K562 (cell line): ENCODE data around the gene KRT85. TPM values are rescaled to one million over a fixed set of nuclear protein-coding genes. Genes with fewer than 3 reads are reported as not detected.

Experiments used
- ATAC-seq: fragments of 200-7000 bp; cut with Tn5 transposase; 3 replicates; pipeline ENCODE4 v1.9.1; 2020; ENCODE audit warnings: moderate library complexity
- BruUV-seq: library from RNA; stranded (reverse); fragments of 400-500 nt; replicated peaks from 2 replicates; lab custom pipeline; 2021; lab: Mats Ljungman, UMichigan
- CTCF ChIA-PET: fragments of 300-600 bp; formaldehyde crosslinking; extraction: SDS; loops from one replicate; lab custom pipeline; 2021; ENCODE audit warnings: low intra/inter-chr PET ratio; lab: Yijun Ruan, JAX
- POLR2A ChIA-PET: fragments of 300-600, 350-650 bp; sonication (Branson Sonifier 250); formaldehyde crosslinking; extraction: SDS; loops from one replicate; lab custom pipeline; 2021; ENCODE audit warnings: antibody characterized with exemption, inconsistent platforms; lab: Yijun Ruan, JAX
- DNase-seq, 4 experiments: peaks; one replicate each; pipeline versions ENCODE4 v3.0.0 to v3.0.0-alpha.2; 2011 to 2018; ENCODE audit warnings: low spot score in 3 of 4, mixed read lengths in 3 of 4; ENCODE audit errors: extremely low read depth in 1 of 4
- FAIRE-seq: peaks from 2 replicates; lab custom pipeline; 2011; peaks lifted over from hg19 to GRCh38; lab: Jason Lieb, UNC
- H2AFZ ChIP-seq: 2 replicates; pipeline ENCODE4 v1.6.0; 2011; ENCODE audit warnings: low read depth, low read length, control low read depth, inconsistent platforms
- H3K27ac ChIP-seq: fragments of 200-600 bp; 3 replicates; pipeline ENCODE4 v1.8.0; 2011; ENCODE audit warnings: low read depth, mild to moderate bottlenecking, control low read depth, inconsistent platforms, low read length, moderate library complexity, mixed read lengths; ENCODE audit errors: extremely low read depth
- H3K27me3 ChIP-seq, 2 experiments: fragments of 300-600 bp in 1 of 2; 2 replicates in 1 of 2; 3 replicates in 1 of 2; pipeline versions ENCODE4 v1.6.0 to v1.8.0; 2011; ENCODE audit warnings: inconsistent platforms in 2 of 2, low read length in 2 of 2, mild to moderate bottlenecking in 1 of 2, mixed read lengths in 1 of 2, moderate library complexity in 1 of 2; ENCODE audit not compliant: control insufficient read depth in 2 of 2, insufficient read depth in 2 of 2
- H3K36me3 ChIP-seq: fragments of 300-600 bp; 3 replicates; pipeline ENCODE4 v1.8.0; 2011; ENCODE audit warnings: mild to moderate bottlenecking, low read length, inconsistent platforms; ENCODE audit not compliant: control insufficient read depth, insufficient read depth
- H3K4me1 ChIP-seq, 2 experiments: fragments of 200-600 bp in 1 of 2; replicated peaks in 1 of 2; 2 replicates in 1 of 2; 3 replicates in 1 of 2; pipeline versions ENCODE4 v1.5.1 to v1.8.0; 2011; ENCODE audit warnings: inconsistent platforms in 2 of 2, low read length in 2 of 2, mild to moderate bottlenecking in 1 of 2, mixed read lengths in 1 of 2, moderate library complexity in 1 of 2; ENCODE audit not compliant: control insufficient read depth in 2 of 2, insufficient read depth in 2 of 2
- H3K4me2 ChIP-seq: 2 replicates; pipeline ENCODE4 v1.6.1; 2011; ENCODE audit warnings: low read length, control low read depth, inconsistent platforms, mixed read lengths; ENCODE audit not compliant: insufficient read depth
- H3K4me3 ChIP-seq: fragments of 200-600 bp; sonication (generic), shearing (Covaris generic); 2 replicates; pipeline ENCODE4 v1.5.1; 2016; ENCODE audit warnings: control low read depth, inconsistent platforms
- H3K79me2 ChIP-seq: fragments of 200-600 bp; 3 replicates; pipeline ENCODE4 v1.8.0; 2011; ENCODE audit warnings: low read length, inconsistent platforms; ENCODE audit not compliant: control insufficient read depth, insufficient read depth
- H3K9ac ChIP-seq, 2 experiments: 2 replicates each; pipeline versions ENCODE4 v1.6.0 to v1.6.1; 2011; ENCODE audit warnings: low read depth in 2 of 2, low read length in 2 of 2, control low read depth in 1 of 2, inconsistent platforms in 1 of 2, mild to moderate bottlenecking in 1 of 2, mixed read lengths in 1 of 2; ENCODE audit not compliant: insufficient read depth in 1 of 2
- H3K9me1 ChIP-seq: one replicate; pipeline ENCODE4 v1.6.0; 2011; ENCODE audit warnings: inconsistent platforms, mild to moderate bottlenecking, low read length, moderate library complexity; ENCODE audit not compliant: control insufficient read depth, insufficient read depth
- H3K9me3 ChIP-seq: replicated peaks from 2 replicates; pipeline ENCODE4 v1.5.1; 2011; ENCODE audit warnings: low read depth, low read length, inconsistent platforms; ENCODE audit not compliant: control insufficient read depth, insufficient read depth
- H4K20me1 ChIP-seq: replicated peaks from 2 replicates; pipeline ENCODE4 v1.6.1; 2011; ENCODE audit warnings: low read length, inconsistent platforms, mixed read lengths; ENCODE audit not compliant: control insufficient read depth, insufficient read depth
- KDM1A ChIP-seq, 2 experiments: fragments of 450-650 bp; IDR thresholded peaks; 2 replicates each; pipeline ENCODE4 v1.6.1; 2016; ENCODE audit warnings: mild to moderate bottlenecking in 2 of 2
- MECOM ChIP-seq: fragments of 250-450 bp; sonication (Bioruptor Pico); IDR thresholded peaks from 2 replicates; pipeline ENCODE4 v1.8.0; 2022; ENCODE audit warnings: inconsistent platforms
- NFYB ChIP-seq: IDR thresholded peaks from 2 replicates; pipeline ENCODE4 v1.6.1; 2011; ENCODE audit warnings: mild to moderate bottlenecking, moderate library complexity; ENCODE audit not compliant: insufficient read length; ENCODE audit errors: extremely low read depth
- POLR2H ChIP-seq: IDR thresholded peaks from 2 replicates; pipeline ENCODE4 v1.6.1; 2016; ENCODE audit warnings: missing genetic modification characterization, low read depth, mild to moderate bottlenecking, control low read depth, missing compliant biosample characterization, moderate library complexity
- RCOR1 ChIP-seq, 2 experiments: IDR thresholded peaks; 2 replicates each; pipeline ENCODE4 v1.6.1; 2012; ENCODE audit warnings: low read depth in 2 of 2, low read length in 2 of 2, borderline replicate concordance in 1 of 2, improper control_type of control experiment in 1 of 2
- SP2 ChIP-seq: IDR thresholded peaks from 2 replicates; pipeline ENCODE4 v1.6.1; 2011; ENCODE audit warnings: mild to moderate bottlenecking, low read depth, low read length, moderate library complexity; ENCODE audit not compliant: poor library complexity, severe bottlenecking; ENCODE audit errors: extremely low read depth
- TAF15 ChIP-seq: fragments of 200-400 bp; formaldehyde crosslinking; IDR thresholded peaks from 2 replicates; pipeline ENCODE4 v1.6.1; 2017; ENCODE audit warnings: mild to moderate bottlenecking, low read depth, low read length, moderate library complexity
- TAF7 ChIP-seq: fragments of 450-650 bp; IDR thresholded peaks from 2 replicates; pipeline ENCODE4 v1.6.1; 2016; ENCODE audit warnings: missing genetic modification characterization, missing compliant biosample characterization
- ZNF23 ChIP-seq: fragments of 250-450 bp; sonication (Bioruptor Pico); IDR thresholded peaks from 2 replicates; pipeline ENCODE4 v1.4.0; 2020; ENCODE audit warnings: mild to moderate bottlenecking
- WGBS: fragments of 100-300 bp; shearing (Covaris generic); methylation state at CpG from one replicate; pipeline ENCODE4 v1.1.6; 2016; ENCODE audit warnings: low coverage, mixed read lengths; ENCODE audit not compliant: insufficient coverage; ENCODE audit errors: missing lambda C conversion rate; 5-methylcytosine and 5-hydroxymethylcytosine counted together
- in situ Hi-C: fragments of 300-500 bp; cut with MboI; formaldehyde crosslinking; loops from 4 replicates; pipeline ENCODE4 v1.15.0; 2018; ENCODE audit warnings: inconsistent platforms, mixed read lengths
- intact Hi-C: fragments of 100-400 bp; cut with micrococcal nuclease; formaldehyde crosslinking; loops from 2 replicates; pipeline ENCODE4 v1.14.2; 2022
- polyA plus RNA-seq, 8 experiments: library from polyadenylated mRNA; depleted of rRNA in 4 of 8; stranded (reverse) in 5 of 8; unstranded in 3 of 8; fragments of >200 nt; fragmentation: Nextera tagmentation in 2 of 8; fragmentation: Illumina TruSeq in 1 of 8; extraction: Ambion mirVana in 2 of 8; extraction: Trizol in 1 of 8; gene quantifications; 2 replicates each; pipeline versions ENCODE4 v1.2.1 to v1.2.3, GENCODE V29; 2011 to 2014; ENCODE audit warnings: inconsistent platforms in 1 of 8, missing spikeins in 1 of 8
- total RNA-seq, 7 experiments: library from RNA; depleted of rRNA in 6 of 7; stranded (reverse); fragments of >200 nt in 6 of 7; fragmentation: Illumina TruSeq in 2 of 7; extraction: Trizol in 2 of 7; gene quantifications; 2 replicates each; pipeline versions ENCODE4 v1.2.1 to v1.2.3, GENCODE V29; 2011 to 2021; ENCODE audit warnings: low replicate concordance in 1 of 7
- TF ChIP-seq, protein P1 (sequence below): sonication (generic); formaldehyde crosslinking; IDR thresholded peaks from 2 replicates; pipeline ENCODE4 v1.8.0; 2022; ENCODE audit warnings: mild to moderate bottlenecking, missing genetic modification reagents
- TF ChIP-seq, protein P2 (sequence below): fragments of 250-450 bp; sonication (Bioruptor Pico); IDR thresholded peaks from 2 replicates; pipeline ENCODE4 v1.8.0; 2021; ENCODE audit warnings: moderate library complexity, mild to moderate bottlenecking, inconsistent platforms

Gene KRT85
- total and polyA plus RNA-seq, 9 of the 15 experiments (the other 6 are each of a cell fraction or from before 2014, with no cell fraction given): not detected

DNA sequence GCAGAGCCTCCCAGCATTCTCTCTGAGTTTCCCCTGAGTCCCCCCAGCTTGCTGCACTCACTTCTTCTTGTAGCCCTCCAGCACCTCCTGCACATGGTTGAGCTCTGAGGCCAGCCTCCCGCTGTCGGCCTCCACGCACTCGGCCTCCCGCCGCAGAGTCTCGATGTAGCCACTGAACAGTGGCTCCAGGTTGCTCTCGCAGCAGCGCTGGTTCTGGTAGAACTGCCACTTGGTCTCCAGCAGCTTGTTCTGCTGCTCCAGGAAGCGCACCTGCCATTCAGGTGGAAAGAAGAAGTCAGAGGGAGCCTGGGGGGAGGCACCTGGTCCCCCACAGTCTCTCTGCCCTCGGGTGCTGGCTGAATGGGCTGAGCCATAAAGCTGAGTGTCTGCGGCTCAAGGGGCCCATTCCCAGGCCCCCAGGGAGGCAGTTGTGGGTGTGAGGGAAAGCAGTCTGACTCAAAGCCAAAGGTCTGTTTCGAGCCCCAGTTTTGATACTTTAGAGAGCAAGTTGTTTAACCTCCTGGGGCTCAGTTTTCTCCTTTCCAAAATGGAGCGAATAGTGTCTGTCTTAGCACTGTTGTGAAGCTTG, 2.3 kb downstream of the KRT85 start:
- Histone ChIP-seq H2AFZ (no peak overlapping the region), H3K4me2 (no peak overlapping the region), H3K79me2 (no peaks in the 10 kb centered on the region), H3K36me3 (no peaks in the 10 kb centered on the region), H3K9me1 (no peaks in the 10 kb centered on the region), H3K4me3 (no peak overlapping the region), H4K20me1 (peaks cover 5% of the 10 kb centered on the region; the same call in 1 of the 2 replicates), H3K9ac (no peak overlapping the region), H3K27ac (no peak overlapping the region), H3K27me3 (peaks cover 23 to 57% of the 10 kb centered on the region in 2 experiments; a peak in 4 of 5 replicates), H3K4me1 (no peaks in the 10 kb centered on the region), H3K9me3 (no peaks in the 10 kb centered on the region)
- FAIRE-seq (no peak), ATAC-seq (no peak), DNase-seq (no peak)
- BruUV-seq: no TSS peak
- CTCF ChIA-PET: no interaction called here
- TF ChIP-seq MECOM (CRISPR knock-in tag): no peak
- TF ChIP-seq, protein P1, sequence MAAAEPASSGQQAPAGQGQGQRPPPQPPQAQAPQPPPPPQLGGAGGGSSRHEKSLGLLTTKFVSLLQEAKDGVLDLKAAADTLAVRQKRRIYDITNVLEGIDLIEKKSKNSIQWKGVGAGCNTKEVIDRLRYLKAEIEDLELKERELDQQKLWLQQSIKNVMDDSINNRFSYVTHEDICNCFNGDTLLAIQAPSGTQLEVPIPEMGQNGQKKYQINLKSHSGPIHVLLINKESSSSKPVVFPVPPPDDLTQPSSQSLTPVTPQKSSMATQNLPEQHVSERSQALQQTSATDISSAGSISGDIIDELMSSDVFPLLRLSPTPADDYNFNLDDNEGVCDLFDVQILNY (CRISPR knock-in tag): no peak
- intact Hi-C loops (loop anchor here (10.0 kb wide), 1 partner anchor 210 kb away; no protein-coding TSS in a partner anchor), in situ Hi-C loops (no loop called here)
- WGBS: under 1% methylated on average over 13 of the region's 14 CpGs
- POLR2A ChIA-PET: no interaction called here

DNA sequence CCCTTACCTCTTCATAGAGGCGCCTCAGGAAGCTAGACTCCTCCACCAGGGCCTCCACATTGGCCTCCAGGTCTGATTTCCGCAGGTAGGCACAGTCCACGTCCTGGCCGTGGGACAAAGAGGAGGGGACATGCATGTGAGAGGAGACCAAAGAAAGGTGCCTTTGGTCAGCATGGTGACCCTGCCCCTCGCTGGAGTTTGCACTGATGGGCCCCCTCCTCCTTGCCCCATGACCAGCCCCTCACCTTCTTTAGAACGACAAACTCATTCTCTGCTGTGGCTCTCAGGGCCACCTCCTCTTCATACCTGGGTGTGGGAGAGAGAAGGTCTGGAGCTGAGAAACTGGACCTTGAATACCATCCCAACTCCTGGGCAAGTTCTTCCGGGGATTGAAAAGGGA, 3.2 kb downstream of the KRT85 start:
- no TSS peak for BruUV-seq
- no peak overlapping the region for H2AFZ ChIP-seq
- no peaks in the 10 kb centered on the region for H3K9me1 ChIP-seq
- H3K9me3 ChIP-seq: no peaks in the 10 kb centered on the region
- peaks cover 5% of the 10 kb centered on the region; the same call in 1 of the 2 replicates for H4K20me1 ChIP-seq
- no peaks in the 10 kb centered on the region for H3K4me1 ChIP-seq
- H3K36me3 ChIP-seq: no peaks in the 10 kb centered on the region
- no peak overlapping the region for H3K4me3 ChIP-seq
- no peak for FAIRE-seq
- in situ Hi-C loops: no loop called here
- no peak overlapping the region for H3K27ac ChIP-seq
- ATAC-seq: no peak
- 0% methylated on average over 6 of the region's 7 CpGs for WGBS
- ChIA-PET CTCF (no interaction called here), POLR2A (interaction anchor here (0.8 kb wide), 1 partner anchor 50 kb away, joined by 3 read pairs; no protein-coding TSS in a partner anchor)
- H3K9ac ChIP-seq: no peak overlapping the region
- no peaks in the 10 kb centered on the region for H3K79me2 ChIP-seq
- no peak overlapping the region for H3K4me2 ChIP-seq
- no peak for DNase-seq
- H3K27me3 ChIP-seq: peaks cover 23 to 57% of the 10 kb centered on the region in 2 experiments; a peak in 4 of 5 replicates
- intact Hi-C loops: loop anchor here (10.0 kb wide), 1 partner anchor 209 kb away; no protein-coding TSS in a partner anchor
- no peak for TF ChIP-seq ZNF23 (CRISPR knock-in tag)
- TF ChIP-seq TAF7 (tag): no peak
- no peak for TF ChIP-seq POLR2H (tag)
- TF ChIP-seq NFYB: no peak
- no peak for TF ChIP-seq SP2
- no peak for TF ChIP-seq RCOR1 (IDR thresholded peaks at IDR 0.05; ENCODE audit: borderline replicate concordance in 1 of 2, low read depth in 2 of 2, low read length in 2 of 2)
- TF ChIP-seq TAF15: no peak
- TF ChIP-seq, protein P2, sequence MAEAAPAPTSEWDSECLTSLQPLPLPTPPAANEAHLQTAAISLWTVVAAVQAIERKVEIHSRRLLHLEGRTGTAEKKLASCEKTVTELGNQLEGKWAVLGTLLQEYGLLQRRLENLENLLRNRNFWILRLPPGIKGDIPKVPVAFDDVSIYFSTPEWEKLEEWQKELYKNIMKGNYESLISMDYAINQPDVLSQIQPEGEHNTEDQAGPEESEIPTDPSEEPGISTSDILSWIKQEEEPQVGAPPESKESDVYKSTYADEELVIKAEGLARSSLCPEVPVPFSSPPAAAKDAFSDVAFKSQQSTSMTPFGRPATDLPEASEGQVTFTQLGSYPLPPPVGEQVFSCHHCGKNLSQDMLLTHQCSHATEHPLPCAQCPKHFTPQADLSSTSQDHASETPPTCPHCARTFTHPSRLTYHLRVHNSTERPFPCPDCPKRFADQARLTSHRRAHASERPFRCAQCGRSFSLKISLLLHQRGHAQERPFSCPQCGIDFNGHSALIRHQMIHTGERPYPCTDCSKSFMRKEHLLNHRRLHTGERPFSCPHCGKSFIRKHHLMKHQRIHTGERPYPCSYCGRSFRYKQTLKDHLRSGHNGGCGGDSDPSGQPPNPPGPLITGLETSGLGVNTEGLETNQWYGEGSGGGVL (CRISPR knock-in tag): no peak
- no peak for TF ChIP-seq KDM1A (IDR thresholded peaks at IDR 0.05)
